ENCODE measurements around the gene ECT2L.

GRCh38 chr6:138923561-138923960 is 127.7 kb downstream of the ECT2L start:
- TF ChIP-seq CTCF (IDR thresholded peaks at IDR 0.05 in 2 of 3, conservative IDR thresholded peaks at IDR 0.05 in 1 of 3; ENCODE audit: borderline replicate concordance in 1 of 3, insufficient read depth in 1 of 3, low read depth in 2 of 3, low read length in 2 of 3) (no peak), EZH2 (IDR thresholded peaks at IDR 0.05) (no peak), ATF3 (IDR thresholded peaks at IDR 0.05) (no peak), CEBPB (IDR thresholded peaks at IDR 0.05; ENCODE audit: low read depth) (no peak), POLR2A (IDR thresholded peaks at IDR 0.05; ENCODE audit: borderline replicate concordance, extremely low read depth, insufficient read depth, insufficient read length) (no peak), EGR1 (IDR thresholded peaks at IDR 0.05; ENCODE audit: low read depth) (no peak), REST (IDR thresholded peaks at IDR 0.05; ENCODE audit: low read depth) (no peak), POLR2AphosphoS5 (IDR thresholded peaks at IDR 0.05; ENCODE audit: low read depth, low read length) (no peak), ELF1 (IDR thresholded peaks at IDR 0.05; ENCODE audit: borderline replicate concordance, low read depth) (no peak), ZNF274 (IDR thresholded peaks at IDR 0.05; ENCODE audit: low read depth, low read length) (no peak), TCF7L2 (IDR thresholded peaks at IDR 0.05; ENCODE audit: borderline replicate concordance, extremely low read depth, insufficient read depth, insufficient read length) (no peak), EZH2phosphoT487 (IDR thresholded peaks at IDR 0.05; ENCODE audit: borderline replicate concordance) (no peak)
- TF ChIP-seq, protein P1, sequence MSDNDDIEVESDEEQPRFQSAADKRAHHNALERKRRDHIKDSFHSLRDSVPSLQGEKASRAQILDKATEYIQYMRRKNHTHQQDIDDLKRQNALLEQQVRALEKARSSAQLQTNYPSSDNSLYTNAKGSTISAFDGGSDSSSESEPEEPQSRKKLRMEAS (IDR thresholded peaks at IDR 0.05) = no peak
